Measurements from ENCODE around the gene MAD1L1.

The MAD1L1 gene

GRCh38 chr7:1917221-1918062, 315.3 kb downstream of the MAD1L1 start:
- FAIRE-seq = no peak

GRCh38 chr7:1916601-1916970, 316.2 kb downstream of the MAD1L1 start:
- no peak for FAIRE-seq

- FAIRE-seq = no peak
Observed at GRCh38 chr7:1915956-1916600, 316.7 kb downstream of the MAD1L1 start.

- FAIRE-seq = no peak
Observed at GRCh38 chr7:1915326-1915725, 317.4 kb downstream of the MAD1L1 start.

- no peak for FAIRE-seq
Observed at GRCh38 chr7:1914743-1915142, 318.0 kb downstream of the MAD1L1 start.

- FAIRE-seq = no peak
Observed at GRCh38 chr7:1914321-1914720, 318.4 kb downstream of the MAD1L1 start.

- FAIRE-seq = no peak
Observed at GRCh38 chr7:1913466-1914282, 319.1 kb downstream of the MAD1L1 start.

GRCh38 chr7:1912593-1913465, 319.9 kb downstream of the MAD1L1 start:
- no peak for FAIRE-seq

- no peak for FAIRE-seq
Observed at GRCh38 chr7:1911571-1911970, 321.2 kb downstream of the MAD1L1 start.

GRCh38 chr7:1910827-1911226, 321.9 kb downstream of the MAD1L1 start:
- FAIRE-seq = no peak

- no peak for FAIRE-seq
Observed at GRCh38 chr7:1910081-1910685, 322.6 kb downstream of the MAD1L1 start.

GRCh38 chr7:1909476-1909875, 323.3 kb downstream of the MAD1L1 start:
- FAIRE-seq = no peak

- FAIRE-seq = no peak
Observed at GRCh38 chr7:1908823-1909420, 323.8 kb downstream of the MAD1L1 start.

GRCh38 chr7:1907751-1908365, 324.9 kb downstream of the MAD1L1 start:
- FAIRE-seq = no peak

GRCh38 chr7:1906988-1907745, 325.6 kb downstream of the MAD1L1 start:
- FAIRE-seq = no peak

- no peak for FAIRE-seq
Observed at GRCh38 chr7:1906087-1906830, 326.5 kb downstream of the MAD1L1 start.

- FAIRE-seq = no peak
Observed at GRCh38 chr7:1902231-1902855, 330.4 kb downstream of the MAD1L1 start.

GRCh38 chr7:1901431-1902210, 331.1 kb downstream of the MAD1L1 start:
- no peak for FAIRE-seq

Measured in TTC549 (cell line).